ENCODE data around the gene TMEM39B.
"Not testable (repeated sequence)": the region's sequence is repeated elsewhere in the genome, so short reads cannot be mapped to it uniquely, and the experiment has no call there.

TMEM39B gene

DNA sequence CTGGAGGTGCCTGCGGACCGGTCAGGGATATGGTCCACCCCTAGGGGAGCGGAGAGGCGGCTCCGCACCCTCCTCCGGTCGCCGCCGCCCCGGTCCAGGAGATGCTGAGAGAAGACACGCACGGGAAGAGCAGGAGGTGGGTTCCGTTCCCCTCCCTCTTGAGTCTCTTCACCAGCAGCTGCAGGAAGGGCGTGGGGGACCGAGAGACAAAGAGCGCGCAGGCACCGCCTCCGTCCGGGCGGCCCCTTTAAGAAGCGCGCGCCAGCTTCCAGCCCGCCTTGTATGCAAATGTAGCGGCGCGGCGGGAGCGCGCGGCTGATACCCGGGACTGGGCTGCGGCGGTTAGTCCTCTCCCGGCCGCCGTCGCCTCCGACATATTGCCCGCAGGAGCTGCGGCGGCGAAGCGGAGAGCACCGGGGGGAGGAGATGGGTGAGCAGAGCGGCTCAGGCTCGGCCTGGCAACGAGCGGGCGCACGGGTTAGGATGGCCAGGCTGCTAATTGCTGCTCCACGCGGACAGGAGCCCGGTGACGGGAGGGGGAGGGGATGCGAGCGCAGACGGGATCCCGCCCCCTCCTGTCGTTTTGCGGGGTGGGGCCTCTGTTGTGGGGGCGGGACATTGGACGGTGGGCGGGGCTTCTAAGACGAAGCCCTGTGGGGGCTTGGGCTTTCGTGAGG, at the start of gene TMEM39B:
Gene TMEM39B (plus strand): TSS at position 318 of the 677 bp plus-strand sequence. CDS start 109 bp downstream, at position 427.
- peak; percentile 96 to 98 (median 97) for DNase-seq

DNA sequence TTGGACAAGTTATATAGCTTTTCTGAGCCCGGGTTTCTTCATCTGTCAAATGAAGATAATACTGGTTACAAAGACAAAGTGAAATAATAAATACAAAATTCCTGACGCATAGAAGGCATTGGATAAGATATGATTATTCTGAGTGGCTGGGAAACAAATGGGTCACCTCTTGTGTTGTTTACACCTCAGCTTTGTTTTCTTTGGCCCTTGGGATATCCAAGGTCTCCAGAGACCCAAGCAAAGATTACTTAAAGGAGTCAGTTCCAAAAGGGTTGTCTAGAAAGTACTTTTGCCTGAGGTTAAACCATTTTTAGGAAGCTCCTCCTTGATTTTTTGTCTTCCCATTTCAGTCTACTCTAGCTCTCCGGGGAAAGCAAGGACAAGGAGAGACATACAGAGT, 49.4 kb upstream of the TMEM39B start:
- no peak for DNase-seq

DNA sequence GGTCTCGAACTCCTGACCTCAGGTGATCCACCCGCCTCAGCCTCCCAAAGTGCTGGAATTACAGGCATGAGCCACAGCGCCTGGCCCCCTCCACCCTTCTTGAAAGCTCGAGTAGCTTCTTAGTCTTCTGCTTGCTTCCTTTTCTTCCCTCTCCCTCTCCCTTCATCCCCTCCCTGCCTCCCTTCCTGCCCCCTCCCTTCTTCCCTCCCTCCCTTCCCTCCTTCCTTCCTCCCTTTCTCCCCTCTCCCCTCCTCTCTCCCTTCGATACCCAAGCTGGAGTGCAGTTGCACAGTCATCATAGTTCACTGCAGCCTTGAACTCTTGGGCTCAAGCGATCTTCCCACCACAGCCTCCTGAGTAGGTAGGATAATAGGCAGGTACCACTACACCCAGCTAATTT, 47.2 kb upstream of the TMEM39B start:
- DNase-seq, result no peak

DNA sequence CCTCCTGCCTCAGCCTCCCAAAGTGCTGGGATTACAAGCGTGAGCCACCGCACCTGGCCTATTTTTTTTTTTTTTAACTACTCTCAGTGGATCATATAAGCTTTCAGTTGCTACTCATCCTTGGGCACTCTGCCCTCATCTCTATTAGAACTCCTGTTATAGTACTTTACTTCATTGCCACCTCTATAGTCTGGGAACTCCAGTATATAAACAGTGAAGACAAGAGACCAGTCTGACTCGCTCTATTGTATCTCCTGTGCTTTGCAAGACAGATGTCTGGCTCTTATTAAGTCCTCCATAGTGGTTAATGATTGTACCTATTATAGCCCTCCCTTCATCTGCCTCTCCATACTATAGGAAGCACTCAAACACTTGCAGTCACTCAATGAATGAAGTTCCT, 44.0 kb upstream of the TMEM39B start:
- DNase-seq, result no peak

DNA sequence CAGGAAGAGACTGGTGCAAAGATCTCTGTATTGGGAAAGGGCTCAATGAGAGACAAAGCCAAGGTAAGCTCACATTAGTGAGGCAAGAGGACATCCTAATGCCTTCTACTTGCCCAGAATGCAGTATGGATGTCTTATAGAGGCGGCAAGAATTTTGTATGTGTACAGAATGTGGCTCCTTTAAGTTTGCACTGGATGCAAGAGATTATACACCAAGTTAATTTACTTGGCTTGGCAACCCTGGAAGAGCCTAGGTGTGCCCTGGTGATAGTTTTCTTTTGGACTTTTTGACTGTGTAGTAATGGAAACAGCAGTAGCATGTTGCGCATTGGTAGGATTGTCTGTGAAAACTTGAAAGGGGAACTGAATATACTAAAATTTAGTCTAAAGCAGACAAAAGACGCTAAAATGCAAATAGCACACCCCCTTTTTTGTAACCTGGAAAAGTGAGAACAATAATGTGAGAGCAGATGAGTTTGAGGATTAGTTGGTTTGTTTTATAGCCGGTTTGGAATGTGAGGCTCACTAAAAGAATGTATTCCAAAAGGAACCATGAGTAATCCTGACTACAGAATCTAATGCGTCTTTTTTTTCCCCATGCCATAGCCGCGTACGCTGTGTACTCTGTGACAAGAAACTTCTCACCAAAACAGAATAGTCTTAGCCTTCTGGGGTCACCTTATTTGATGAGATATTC, 41.0 kb upstream of the TMEM39B start:
- DNase-seq, result no peak

DNA sequence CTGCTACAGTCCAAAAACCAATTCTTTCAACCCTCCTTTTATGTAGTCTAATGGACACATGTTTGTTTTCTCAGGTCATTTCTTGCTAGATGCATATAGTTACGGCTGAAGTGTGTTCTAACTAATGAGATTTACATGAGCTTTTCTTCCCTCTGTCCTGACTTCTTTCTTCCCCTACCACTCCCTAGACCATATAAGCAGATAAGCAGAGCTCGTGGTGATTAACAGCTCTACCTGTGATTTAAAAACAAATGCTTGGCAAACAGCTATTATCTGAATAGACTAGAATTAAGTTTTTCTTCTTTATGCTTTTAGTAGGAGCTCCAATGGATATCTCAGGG, 40.5 kb upstream of the TMEM39B start:
- no peak for DNase-seq

DNA sequence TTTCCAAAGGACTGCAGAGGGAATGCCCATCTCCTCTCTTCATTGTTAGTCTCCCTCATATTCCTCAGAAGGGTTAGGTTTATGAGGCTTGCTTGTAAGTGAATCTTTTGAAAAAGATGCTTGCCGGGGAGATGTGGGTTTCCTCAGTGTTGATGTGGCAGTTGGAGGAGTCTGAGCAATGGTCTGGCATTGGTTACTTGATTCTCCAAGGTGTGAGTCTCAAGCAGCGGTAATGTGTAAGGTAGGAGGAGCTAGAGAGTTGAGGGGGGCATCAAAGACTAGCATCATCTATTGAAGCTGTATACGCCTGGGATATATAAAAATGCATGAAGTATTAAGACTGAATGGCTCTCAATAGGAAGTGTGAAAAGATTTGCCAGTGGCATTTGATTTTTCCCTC, 37.6 kb upstream of the TMEM39B start:
- no peak for DNase-seq

DNA sequence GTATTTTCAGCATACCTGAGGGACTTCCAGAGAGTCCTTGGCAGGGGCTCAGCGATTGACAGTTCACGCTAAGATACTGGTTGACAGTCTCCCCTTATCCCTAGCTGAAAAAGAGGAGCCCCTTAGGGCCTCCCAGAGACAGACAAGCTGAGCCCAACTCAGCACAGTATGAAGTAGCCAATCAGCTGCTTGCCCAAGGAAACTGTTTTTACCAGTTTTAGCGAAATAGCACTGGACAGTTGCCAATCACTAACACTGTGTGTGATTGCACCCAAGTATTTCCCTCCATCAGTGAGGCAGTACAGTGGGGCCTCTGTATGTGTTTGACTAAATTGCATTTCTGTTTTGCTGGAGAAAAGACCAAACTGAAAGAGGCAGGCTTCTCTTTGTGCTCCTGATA, 32.0 kb upstream of the TMEM39B start:
- DNase-seq, result no peak

DNA sequence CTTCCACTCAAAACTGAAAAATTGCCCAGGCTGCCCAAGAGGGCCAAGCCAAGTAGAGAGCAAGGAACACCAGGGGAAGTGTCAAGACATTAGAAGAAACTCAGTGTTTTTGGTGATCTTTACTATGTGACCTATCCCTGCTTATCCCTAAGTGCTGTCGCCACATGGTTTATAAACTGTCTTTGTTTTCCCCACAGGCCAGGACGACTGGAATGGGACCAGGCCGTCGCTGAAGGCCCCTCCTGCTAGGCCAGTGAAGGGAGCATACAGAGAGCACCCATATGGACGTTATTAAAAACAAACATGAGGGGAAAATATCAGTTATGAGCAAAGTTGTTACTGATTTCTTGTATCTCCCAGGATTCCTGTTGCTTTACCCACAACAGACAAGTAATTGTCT, 30.4 kb upstream of the TMEM39B start:
- no peak for DNase-seq

DNA sequence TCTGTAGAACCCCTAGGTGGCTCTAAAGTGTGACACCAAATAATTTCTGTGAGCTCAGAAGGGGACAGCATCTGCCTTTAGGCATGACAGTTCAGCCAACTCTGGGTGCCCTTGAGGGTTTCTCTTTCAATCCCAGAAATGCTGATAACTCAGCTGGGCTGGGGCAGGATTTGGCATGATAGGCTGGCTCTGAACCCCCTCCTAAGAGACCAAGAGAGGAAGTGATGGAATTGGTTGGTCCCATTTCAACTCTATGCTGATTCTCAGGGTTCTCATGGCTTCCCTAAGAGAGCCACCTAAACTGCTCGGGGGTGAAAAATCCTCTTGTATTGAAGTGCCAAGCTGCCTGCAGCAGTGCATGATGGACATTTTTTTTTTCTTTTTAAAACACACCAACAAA, 28.5 kb upstream of the TMEM39B start:
- no peak for DNase-seq

DNA sequence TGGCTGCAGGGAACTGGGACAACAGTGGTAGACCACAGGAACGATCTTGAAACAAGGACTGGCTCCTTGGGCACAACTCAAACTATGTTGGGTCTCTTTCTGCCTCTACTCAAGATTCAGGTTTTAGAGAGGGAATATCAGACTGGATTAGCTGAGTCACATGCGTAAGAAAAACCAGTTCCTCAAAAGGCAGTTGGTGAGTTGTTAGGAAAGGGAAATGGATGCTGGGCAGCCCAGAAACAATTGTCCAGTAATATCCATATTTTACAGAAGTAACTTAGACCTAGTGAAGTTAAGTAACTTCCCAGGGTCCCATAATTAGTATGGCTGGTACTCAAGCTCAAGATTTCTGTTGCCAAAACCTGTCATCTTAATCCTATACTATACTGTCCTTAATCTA, 27.0 kb upstream of the TMEM39B start:
- no peak for DNase-seq

DNA sequence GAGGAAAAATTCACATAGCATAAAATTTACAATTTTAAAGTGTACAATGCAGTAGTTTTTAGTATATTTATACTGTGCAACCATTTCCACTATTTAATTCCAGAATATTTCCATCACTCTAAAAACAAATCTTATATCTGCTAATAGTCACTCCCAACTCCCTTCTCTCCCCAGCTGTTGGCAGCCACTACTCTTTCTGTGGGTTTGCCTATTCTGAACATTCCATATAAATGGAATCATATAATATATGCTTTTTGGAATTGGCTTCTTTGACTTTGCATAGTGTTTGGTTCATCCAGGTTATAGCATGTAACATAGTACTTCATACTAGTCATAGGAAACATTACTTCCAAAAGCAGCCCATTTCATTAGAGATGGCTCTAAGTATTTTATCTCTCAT, 25.0 kb upstream of the TMEM39B start:
- no peak for DNase-seq

DNA sequence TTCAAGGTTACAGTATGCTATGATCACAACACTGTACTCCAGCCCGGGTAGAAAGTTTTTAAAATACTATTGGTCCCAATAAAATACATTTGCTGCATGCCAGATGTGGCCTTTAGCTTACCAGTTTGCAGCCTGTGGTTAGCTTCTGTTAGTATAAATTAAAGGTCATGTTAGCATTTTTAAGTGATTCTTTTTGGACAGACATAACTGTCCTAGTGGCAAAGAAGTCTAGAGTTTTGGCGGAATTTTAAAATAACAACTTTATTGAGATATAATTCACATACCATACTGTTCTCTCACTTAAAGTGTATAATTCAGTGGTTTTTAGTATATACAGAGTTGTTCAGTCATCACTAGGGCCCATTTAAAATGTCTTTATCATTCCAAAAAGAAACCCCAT, 24.3 kb upstream of the TMEM39B start:
- no peak for DNase-seq

DNA sequence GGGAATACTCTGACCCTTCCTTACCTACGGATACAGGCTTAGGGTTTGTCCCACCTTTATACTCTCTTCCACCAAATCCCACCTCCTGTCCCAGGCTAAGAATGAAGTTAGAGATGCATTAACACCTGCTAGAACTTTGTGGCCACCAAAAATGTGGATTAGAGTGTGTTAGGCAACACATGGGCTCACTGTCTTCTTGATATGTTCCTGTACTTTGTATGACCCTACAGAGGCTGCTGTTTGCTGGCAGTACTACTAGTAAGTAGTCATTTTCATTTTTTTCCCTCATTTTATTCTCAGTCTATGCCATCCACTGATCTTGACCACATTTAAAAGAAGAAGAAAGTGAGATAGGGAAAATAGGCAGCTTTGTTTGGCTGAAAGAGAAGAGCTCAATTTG, 21.0 kb upstream of the TMEM39B start:
- DNase-seq, result no peak

DNA sequence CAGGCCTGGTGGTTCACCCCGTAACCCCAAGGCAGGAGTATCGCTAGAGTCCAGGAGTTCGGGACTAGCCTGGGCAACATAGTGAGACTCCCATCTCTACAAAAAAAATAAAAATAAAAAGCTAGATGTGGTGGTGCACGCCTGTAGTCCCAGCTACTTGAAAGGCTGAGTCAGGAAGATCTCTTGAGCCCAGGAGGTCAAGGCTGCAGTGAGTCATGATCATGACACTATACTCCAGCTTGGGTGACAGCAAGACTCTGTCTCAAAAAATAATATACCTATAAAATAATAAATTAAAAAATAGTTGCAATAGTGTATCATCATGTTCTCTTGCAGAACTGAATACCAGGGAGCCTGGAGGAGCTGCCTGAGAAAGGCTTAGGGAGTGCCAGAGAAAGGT, 19.9 kb upstream of the TMEM39B start:
- DNase-seq, result no peak

DNA sequence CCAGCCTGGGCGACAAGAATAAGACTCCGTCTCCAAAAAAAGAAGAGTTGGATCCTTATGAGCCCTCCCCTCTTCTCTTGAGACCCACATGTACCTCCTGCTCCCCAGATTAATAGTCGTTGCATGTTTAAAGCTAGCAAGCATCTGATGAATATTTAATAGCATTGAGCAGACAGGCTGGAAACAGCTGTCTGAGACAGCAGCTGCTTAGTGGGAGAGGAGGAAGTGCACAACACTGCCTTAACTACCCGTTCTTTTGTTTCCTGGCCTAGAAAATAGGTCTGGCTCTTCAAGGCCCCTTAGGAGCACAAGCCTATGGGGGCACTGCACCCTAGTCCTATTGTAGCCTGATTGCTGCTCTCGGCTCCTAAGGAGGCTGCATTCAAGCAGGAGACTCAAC, 17.3 kb upstream of the TMEM39B start:
- no peak for DNase-seq

DNA sequence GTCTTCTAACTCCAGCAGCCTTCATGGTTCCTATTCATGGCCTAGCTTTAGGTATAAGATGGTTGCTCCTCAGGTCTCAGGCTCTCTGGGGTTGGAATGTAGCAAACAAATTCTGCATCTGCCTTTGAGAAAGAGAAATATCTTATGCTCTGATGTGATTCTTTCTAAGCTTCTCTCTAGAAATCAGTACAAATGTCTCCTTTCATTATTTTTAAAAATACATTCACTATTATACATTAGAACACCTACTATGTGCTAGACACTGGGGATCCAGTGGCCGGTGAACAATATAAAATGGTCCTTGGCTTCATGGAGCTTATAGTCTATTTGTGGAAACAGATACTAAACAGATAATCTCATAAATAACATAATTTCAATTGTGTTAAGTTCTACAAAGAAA, 16.1 kb upstream of the TMEM39B start:
- no peak for DNase-seq

DNA sequence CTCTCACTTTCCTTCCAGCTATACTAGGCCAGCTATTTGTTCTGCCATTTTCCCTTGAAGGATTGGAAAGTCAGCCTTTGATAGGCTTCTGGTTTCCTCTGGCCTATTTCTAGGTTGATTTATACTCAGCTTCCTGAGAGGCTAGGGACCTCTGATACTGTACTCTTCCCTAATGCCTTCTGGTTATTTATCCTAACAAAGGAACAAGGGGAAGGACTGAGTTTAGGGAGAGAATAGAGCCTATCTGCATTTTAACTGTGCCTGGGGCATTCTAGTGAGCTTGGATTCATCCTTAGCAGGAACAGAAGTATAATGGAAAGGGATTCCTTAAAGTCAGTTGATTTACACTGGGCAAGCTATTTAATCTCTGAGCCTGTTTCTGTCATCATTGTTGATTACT, 11.8 kb upstream of the TMEM39B start:
- DNase-seq, result no peak

DNA sequence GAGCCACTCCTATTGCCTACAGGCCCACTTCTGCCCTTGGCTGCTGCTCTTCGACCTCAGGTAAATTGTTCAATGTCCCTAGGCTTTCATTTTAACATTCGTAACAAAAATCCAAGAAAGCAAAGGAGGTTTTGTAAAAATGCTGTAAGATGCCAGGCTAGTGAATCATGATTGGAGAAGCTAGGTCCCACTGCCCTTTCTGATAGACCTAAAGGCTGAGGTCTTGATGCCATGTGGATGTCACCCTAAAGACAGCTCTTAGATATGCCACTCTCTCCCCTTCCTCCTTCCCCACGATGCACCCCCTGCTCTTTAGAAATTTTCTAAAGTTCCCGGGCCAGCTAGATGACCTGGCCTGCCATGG, 9.9 kb upstream of the TMEM39B start:
- DNase-seq, result no peak

DNA sequence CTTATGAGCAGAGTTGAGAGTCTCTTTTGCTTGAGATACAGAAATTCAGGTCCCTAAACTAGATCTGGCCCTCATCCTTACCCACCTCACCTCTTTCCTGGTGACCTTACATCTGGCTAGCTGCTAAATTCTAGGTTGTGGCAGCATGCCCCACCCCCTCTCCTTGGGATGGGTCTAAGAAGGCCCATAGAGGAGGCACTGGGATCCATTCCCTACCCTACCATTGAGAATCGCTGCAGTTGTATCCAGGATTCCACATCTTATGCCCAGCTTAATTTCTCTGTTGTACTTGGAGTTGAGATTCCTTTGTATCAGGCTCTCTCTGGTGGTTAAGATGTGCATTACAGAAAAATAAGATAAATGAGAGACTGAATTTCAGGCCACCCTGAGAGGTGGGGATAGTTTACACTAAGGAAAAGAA, 9.5 kb upstream of the TMEM39B start:
- peak in 2 of 3 experiments; percentile 59 to 72 for DNase-seq

DNA sequence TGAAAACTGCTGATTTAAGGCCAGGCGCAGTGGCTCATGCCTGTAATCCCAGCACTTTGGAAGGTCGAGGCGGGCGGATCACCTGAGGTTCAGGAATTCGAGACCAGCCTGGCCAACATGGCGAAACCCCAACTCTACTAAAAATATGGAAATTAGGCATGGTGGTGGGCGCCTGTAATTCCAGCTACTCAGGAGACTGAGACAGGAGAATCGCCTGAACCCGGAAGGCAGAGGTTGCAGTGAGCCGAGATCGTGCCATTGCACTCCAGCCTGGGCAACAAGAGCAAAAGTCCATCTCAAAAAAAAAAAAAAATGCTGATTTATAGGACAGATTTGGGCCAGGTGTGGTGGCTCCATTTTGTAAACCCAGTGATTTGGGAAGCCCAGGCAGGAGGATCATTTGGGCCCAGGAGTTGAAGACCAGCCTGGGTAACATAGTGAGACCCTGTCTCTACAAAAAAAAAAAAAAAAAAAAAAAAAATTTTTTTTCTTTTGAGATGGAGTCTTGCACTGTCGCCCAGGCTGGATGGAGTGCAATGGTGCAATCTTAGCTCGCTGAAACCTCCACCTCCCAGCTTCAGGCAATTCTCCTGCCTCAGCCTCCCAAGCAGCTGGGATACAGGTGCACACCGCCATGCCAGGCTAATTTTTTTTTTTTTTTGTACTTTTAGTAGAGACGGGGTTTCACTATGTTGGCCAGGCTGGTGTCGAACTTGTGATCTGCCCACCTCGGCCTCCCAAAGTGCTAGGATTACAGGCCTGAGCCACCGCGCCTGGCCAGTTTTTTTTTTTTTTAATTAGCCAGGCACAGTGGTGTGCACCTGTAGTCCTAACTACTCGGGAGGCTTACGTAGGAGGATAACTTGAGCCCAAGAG, 6.9 kb upstream of the TMEM39B start:
- DNase-seq, result not testable (repeated sequence)

DNA sequence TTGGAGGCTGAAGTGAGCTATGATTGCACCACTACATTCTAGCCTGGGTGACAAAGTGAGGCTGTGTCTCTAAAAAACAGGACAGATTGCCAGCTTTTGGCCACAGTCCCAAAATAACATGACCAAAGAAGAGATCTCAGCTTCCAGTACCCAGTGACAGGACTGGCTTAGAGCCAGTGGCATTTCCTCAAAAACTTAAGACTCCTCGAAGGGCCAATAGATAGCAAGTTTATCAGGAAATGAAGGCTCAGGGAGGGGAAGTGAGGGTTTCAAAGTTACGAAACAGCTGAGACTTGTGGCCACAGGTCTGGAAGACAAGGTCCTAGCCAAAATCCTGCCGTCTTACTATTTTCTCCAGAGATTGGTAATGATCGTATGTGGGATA, 6.3 kb upstream of the TMEM39B start:
- peak in 1 of 3 experiments; percentile 19 for DNase-seq

DNA sequence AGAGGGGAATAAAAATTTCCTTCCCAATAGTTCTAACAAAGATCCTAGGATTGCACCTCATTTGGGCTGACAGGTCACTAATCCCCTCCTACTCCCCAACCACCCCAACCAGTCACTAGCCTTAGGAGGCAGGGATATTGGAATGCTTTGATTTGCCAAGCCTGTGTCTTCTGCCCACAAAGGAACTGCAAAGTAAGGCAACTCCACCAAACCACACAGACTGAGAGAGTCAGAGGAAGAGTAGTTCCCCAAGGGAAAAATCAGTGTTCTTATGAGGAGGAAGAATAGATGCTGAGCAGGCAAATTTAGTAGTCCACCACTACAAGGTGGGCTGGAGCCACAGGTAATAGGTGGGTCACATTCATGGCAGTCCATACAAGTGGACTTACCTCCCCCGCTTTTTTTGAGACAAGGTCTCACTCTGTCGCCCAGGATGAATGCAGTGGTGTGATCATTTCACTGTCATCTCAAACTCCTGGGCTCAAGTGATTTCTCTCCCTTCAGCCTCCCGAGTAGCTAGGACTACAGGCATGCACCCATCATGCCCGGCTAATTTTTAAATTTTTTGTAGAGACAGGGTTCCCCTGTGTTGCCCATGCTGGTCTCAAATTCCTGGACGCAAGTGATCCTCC, 3.7 kb upstream of the TMEM39B start:
- no peak for DNase-seq
